Transverse colon (tissue), 4 donors: Measurements from ENCODE around the gene VEGFB. TPM values are rescaled to one million over a fixed set of nuclear protein-coding genes. Genes with fewer than 3 reads are reported as not detected.
A peak's percentile ranks its signal among the peaks of the same experiment; 100 is the strongest.

Experiments used
- DNase-seq: peaks from one replicate; pipeline ENCODE4 v3.0.0-alpha.2; 2019
- H3K27ac ChIP-seq, 4 donors: fragments of 200-600 bp; sonication (generic); 2 replicates each; pipeline ENCODE4 v1.5.1; 2016 to 2018; ENCODE audit warnings: inconsistent platforms in 4 of 4
- H3K27me3 ChIP-seq: fragments of 200-600 bp; sonication (generic); 2 replicates; pipeline ENCODE4 v1.5.1; 2017; ENCODE audit warnings: inconsistent platforms
- H3K36me3 ChIP-seq, 4 donors: fragments of 200-600 bp; sonication (generic); 2 replicates each; pipeline ENCODE4 v1.5.1; 2017 to 2019; ENCODE audit warnings: inconsistent platforms in 4 of 4
- H3K4me1 ChIP-seq, 4 donors: fragments of 200-600 bp; sonication (generic); 2 replicates each; pipeline ENCODE4 v1.5.1; 2017 to 2020; ENCODE audit warnings: inconsistent platforms in 4 of 4
- H3K4me3 ChIP-seq, 4 donors: fragments of 200-600 bp; sonication (generic); 1 replicate in 1 of 4; 2 replicates in 3 of 4; pipeline versions ENCODE4 v1.5.1 to v1.6.1; 2017 to 2019; ENCODE audit warnings: inconsistent platforms in 4 of 4
- H3K9me3 ChIP-seq, 2 donors: fragments of 200-600 bp; sonication (generic); 2 replicates each; pipeline ENCODE4 v1.5.1; 2017 to 2019; ENCODE audit warnings: inconsistent platforms in 2 of 2
- EP300 ChIP-seq: sonication (generic); formaldehyde crosslinking; IDR thresholded peaks from one replicate; pipeline ENCODE4 v1.6.1; 2017; ENCODE audit warnings: antibody characterized with exemption, low read depth
- POLR2A ChIP-seq: fragments of 450-650 bp; IDR thresholded peaks from one replicate; pipeline ENCODE4 v1.6.1; 2016; ENCODE audit warnings: antibody characterized with exemption, mild to moderate bottlenecking, moderate library complexity
- POLR2AphosphoS5 ChIP-seq, 3 donors: sonication (generic); formaldehyde crosslinking; IDR thresholded peaks; one replicate each; pipeline ENCODE4 v1.6.1; 2016; ENCODE audit warnings: antibody characterized with exemption in 3 of 3
- WGBS, 2 donors: methylation state at CpG; one replicate each; pipeline ENCODE4 v1.1.5; 2018; ENCODE audit warnings: low coverage in 1 of 2; 5-methylcytosine and 5-hydroxymethylcytosine counted together
- in situ Hi-C, 4 donors: fragments of 200-750 bp; cut with MboI; loops; one replicate each; pipeline versions ENCODE4 v1.15.0 to v1.15.1; 2017; ENCODE audit warnings: low sequenced_read_pairs in 3 of 4, low pct_ligation_motif_present in 1 of 4, low pct_unique_long_range_greater_than_20kb in 1 of 4
- intact Hi-C: fragments of 100-400 bp; cut with DNase I; formaldehyde crosslinking; loops from one replicate; pipeline ENCODE4 v1.15.1; 2023; ENCODE audit warnings: low total_unique reads
- total RNA-seq, 4 donors: library from RNA; depleted of rRNA; stranded (reverse); fragments of >200 nt; gene quantifications; one replicate each; pipeline ENCODE4 v1.1.0, GENCODE V29; 2016
- TF ChIP-seq, protein P1 (sequence below), 5 experiments: fragments of 200-600 bp in 3 of 5; fragments of 450-650 bp in 2 of 5; sonication (generic) in 3 of 5; IDR thresholded peaks; 1 replicate in 2 of 5; 2 replicates in 3 of 5; pipeline ENCODE4 v1.5.1; 2016 to 2017; ENCODE audit warnings: antibody characterized with exemption in 5 of 5, inconsistent platforms in 3 of 5, mild to moderate bottlenecking in 2 of 5, moderate library complexity in 1 of 5

Gene VEGFB
- total RNA-seq, 4 donors from 2014 or later: 34.0 to 84.9 (median 36.8) TPM

DNA sequence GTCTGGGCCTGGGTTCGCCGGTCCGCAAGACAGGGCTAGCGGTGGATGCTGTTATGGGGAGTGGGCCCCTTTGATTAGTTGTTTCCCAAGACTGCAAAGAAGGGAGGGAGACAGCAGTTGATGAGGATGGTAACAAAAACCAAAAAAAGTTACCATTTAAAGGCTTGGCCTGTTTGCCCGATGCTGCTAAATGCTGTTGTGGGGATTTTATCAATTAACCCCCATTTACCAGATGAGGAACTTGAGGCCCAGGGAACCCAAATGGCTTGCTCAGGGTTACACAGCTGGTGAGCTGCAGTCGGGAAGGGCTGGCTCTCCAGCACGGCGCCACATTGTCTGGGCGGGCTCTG lies 11.8 kb upstream of the VEGFB start:
- in situ Hi-C loops: no loop called here
- TF ChIP-seq EP300 (no peak), POLR2AphosphoS5 (IDR thresholded peaks at IDR 0.05) (no peak), POLR2A (no peak)
- TF ChIP-seq, protein P1, sequence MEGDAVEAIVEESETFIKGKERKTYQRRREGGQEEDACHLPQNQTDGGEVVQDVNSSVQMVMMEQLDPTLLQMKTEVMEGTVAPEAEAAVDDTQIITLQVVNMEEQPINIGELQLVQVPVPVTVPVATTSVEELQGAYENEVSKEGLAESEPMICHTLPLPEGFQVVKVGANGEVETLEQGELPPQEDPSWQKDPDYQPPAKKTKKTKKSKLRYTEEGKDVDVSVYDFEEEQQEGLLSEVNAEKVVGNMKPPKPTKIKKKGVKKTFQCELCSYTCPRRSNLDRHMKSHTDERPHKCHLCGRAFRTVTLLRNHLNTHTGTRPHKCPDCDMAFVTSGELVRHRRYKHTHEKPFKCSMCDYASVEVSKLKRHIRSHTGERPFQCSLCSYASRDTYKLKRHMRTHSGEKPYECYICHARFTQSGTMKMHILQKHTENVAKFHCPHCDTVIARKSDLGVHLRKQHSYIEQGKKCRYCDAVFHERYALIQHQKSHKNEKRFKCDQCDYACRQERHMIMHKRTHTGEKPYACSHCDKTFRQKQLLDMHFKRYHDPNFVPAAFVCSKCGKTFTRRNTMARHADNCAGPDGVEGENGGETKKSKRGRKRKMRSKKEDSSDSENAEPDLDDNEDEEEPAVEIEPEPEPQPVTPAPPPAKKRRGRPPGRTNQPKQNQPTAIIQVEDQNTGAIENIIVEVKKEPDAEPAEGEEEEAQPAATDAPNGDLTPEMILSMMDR (IDR thresholded peaks at IDR 0.05): no peak
- H3K36me3 ChIP-seq: no peaks in the 10 kb centered on the region

DNA sequence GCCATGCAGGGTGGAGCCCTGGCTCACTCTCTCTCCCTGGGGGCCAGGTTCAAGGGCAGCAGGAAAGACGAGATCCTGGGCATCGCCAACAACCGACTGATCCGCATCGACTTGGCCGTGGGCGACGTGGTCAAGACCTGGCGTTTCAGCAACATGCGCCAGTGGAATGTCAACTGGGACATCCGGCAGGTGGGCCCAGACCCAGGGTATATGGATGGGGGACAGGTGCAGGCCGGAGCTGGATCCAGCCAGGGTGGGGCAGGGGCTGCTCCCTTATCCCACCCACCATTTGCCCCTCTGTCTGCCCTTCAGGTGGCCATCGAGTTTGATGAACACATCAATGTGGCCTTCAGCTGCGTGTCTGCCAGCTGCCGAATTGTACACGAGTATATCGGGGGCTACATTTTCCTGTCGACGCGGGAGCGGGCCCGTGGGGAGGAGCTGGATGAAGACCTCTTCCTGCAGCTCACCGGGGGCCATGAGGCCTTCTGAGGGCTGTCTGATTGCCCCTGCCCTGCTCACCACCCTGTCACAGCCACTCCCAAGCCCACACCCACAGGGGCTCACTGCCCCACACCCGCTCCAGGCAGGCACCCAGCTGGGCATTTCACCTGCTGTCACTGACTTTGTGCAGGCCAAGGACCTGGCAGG lies 11.3 kb upstream of the VEGFB start:
- no peak for TF ChIP-seq POLR2A
- TF ChIP-seq, protein P1 (IDR thresholded peaks at IDR 0.05): no peak
- no peak for TF ChIP-seq POLR2AphosphoS5 (IDR thresholded peaks at IDR 0.05)
- TF ChIP-seq EP300: no peak
- no peak for DNase-seq
- Histone ChIP-seq H3K27me3 (no peaks in the 10 kb centered on the region), H3K27ac (no peak overlapping the region), H3K36me3 (no peaks in the 10 kb centered on the region), H3K4me3 (no peak overlapping the region), H3K9me3 (no peaks in the 10 kb centered on the region), H3K4me1 (peaks cover 18 to 24% (median 22%) of the 10 kb centered on the region in 4 donors)
- in situ Hi-C loops: no loop called here
- 85% methylated on average over 21 of the region's 24 CpGs; no CpG with 5 or more reads in 1 of the 2 donors for WGBS, 2 donors
- intact Hi-C loops: no loop called here

More for the DNA sequence above, 11.8 kb upstream of the VEGFB start:
- intact Hi-C loops: no loop called here
- no peaks in the 10 kb centered on the region for H3K27me3 ChIP-seq
- DNase-seq: no peak
- 76 to 88% methylated on average over 5 to 9 of the region's 9 CpGs for WGBS, 2 donors
- H3K27ac ChIP-seq: no peak overlapping the region
- H3K4me1 ChIP-seq: peaks cover 14 to 21% (median 19%) of the 10 kb centered on the region in 4 donors
- no peak overlapping the region for H3K4me3 ChIP-seq
- H3K9me3 ChIP-seq: no peaks in the 10 kb centered on the region

DNA sequence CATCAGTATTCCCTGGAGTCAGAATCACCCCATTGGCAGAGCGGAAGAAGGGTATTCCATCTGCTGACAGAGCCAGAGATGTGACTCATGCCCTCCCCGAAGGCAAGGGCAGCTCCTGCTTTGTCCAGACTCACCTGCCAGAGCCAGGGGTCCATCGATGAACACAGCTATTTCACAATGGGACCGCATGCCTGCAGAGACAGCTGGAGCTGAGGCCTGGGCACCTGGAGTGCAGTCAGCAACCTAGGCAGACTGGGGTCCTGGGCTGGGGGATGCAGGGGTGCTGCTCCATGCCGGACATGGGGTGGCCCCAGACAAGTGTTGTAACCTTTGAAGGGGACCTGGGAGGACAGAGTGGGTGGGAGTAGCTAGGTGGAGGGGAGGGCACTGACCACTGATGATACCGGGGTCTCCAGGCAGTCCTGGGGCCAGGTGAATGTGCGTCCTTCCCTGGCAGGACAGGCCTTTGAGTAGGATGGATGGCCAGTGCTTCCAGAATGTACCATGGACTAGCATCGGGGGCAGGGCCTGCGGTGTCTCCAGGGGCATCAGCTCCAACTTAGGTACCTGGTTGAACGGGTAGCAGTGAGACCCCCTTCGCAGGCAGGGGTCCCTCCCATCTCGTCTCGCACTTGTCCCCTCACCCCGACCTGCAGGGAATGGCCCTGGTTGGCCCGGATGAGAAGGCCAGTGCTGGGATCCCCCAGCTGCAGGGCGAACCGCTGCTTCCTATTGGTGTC lies 10.1 kb upstream of the VEGFB start:
- H3K4me1 ChIP-seq: peaks cover 18 to 36% (median 27%) of the 10 kb centered on the region in 4 donors
- intact Hi-C loops: no loop called here
- no peaks in the 10 kb centered on the region for H3K27me3 ChIP-seq
- no peaks in the 10 kb centered on the region for H3K9me3 ChIP-seq
- H3K36me3 ChIP-seq: no peaks in the 10 kb centered on the region
- in situ Hi-C loops: no loop called here
- TF ChIP-seq POLR2A (no peak), POLR2AphosphoS5 (IDR thresholded peaks at IDR 0.05) (no peak), EP300 (no peak)
- TF ChIP-seq, protein P1 (IDR thresholded peaks at IDR 0.05): no peak
- no peak overlapping the region for H3K4me3 ChIP-seq
- no peak overlapping the region for H3K27ac ChIP-seq
- WGBS, 2 donors: 88 to 100% methylated on average over 1 to 16 of the region's 17 CpGs
- no peak for DNase-seq

DNA sequence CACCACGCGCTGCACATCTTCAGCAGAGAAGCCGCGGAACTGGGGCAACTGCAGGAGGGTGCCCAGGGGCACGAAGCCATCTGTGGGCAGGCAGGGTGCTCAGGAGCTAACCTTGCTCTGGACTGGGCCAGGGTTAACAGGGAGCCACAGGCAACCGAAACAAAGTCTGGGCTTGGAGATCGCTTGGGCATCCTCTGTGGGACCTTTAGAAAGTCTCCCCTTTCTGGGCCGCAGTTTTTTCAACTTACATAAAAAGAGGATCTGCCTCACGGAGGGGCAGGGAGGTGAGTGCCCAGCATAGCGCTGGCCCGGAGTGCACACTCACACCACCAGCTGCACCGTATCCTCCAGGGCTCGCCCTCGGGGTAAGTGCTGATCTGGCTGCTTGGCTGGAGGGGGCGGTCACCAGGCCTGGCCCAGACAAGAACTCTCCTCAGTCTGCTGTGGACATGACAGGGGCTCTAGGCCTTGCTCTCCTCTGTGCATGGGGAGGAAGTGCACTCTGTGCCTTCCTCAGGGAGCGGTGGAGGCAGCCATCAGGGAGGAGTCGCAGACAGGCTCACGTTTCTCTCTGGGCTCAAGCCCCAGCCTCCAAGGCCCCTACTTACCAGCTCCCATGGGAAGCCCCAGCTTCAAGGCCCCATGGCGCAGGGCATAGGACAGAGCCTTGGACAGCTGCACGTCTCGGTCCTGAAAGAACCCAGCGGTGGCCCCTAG lies 9.3 kb upstream of the VEGFB start:
- WGBS, 2 donors: 73% methylated on average over 18 of the region's 22 CpGs; no CpG with 5 or more reads in 1 of the 2 donors
- Histone ChIP-seq H3K4me1 (peaks cover 23 to 43% (median 34%) of the 10 kb centered on the region in 4 donors), H3K36me3 (no peaks in the 10 kb centered on the region), H3K4me3 (peak overlapping the region; percentile 59 to 90 (median 84)), H3K9me3 (no peaks in the 10 kb centered on the region), H3K27me3 (no peaks in the 10 kb centered on the region), H3K27ac (peak overlapping the region; percentile 93 to 97 (median 95))
- in situ Hi-C loops (no loop called here), intact Hi-C loops (no loop called here)
- no peak for TF ChIP-seq POLR2A
- TF ChIP-seq, protein P1 (IDR thresholded peaks at IDR 0.05): no peak
- DNase-seq: no peak
